HepG2 (cell line): ENCODE results near the gene EVA1A. TPM values are rescaled to one million over a fixed set of nuclear protein-coding genes. Genes with fewer than 3 reads are reported as not detected.
A peak's percentile ranks its signal among the peaks of the same experiment; 100 is the strongest.

ENCODE experiments used
- EZH2 ChIP-seq: conservative IDR thresholded peaks from 2 replicates; pipeline ENCODE4 v1.6.1; 2012; ENCODE audit warnings: mild to moderate bottlenecking, low read depth, low read length, moderate library complexity
- NR3C1 ChIP-seq: sonication (generic); formaldehyde crosslinking; IDR thresholded peaks from 2 replicates; pipeline ENCODE4 v1.4.0; 2020; ENCODE audit warnings: missing genetic modification reagents
- PRMT3 ChIP-seq: sonication (generic); formaldehyde crosslinking; IDR thresholded peaks from 2 replicates; pipeline ENCODE4 v1.8.1; 2022; ENCODE audit warnings: low read depth, mild to moderate bottlenecking, moderate library complexity, missing genetic modification reagents, borderline replicate concordance
- RERE ChIP-seq: IDR thresholded peaks from 2 replicates; pipeline ENCODE4 v1.6.1; 2016; ENCODE audit warnings: low read depth, missing genetic modification reagents, missing compliant biosample characterization
- SMAD9 ChIP-seq: sonication (generic); formaldehyde crosslinking; IDR thresholded peaks from 2 replicates; pipeline ENCODE4 v1.5.1; 2020; ENCODE audit warnings: mild to moderate bottlenecking, missing genetic modification reagents
- SOX5 ChIP-seq: IDR thresholded peaks from 2 replicates; pipeline ENCODE4 v1.6.1; 2016; ENCODE audit warnings: borderline replicate concordance
- TEAD2 ChIP-seq: sonication (generic); formaldehyde crosslinking; IDR thresholded peaks from 2 replicates; pipeline ENCODE4 v1.9.0; 2021; ENCODE audit warnings: missing genetic modification reagents
- TP53 ChIP-seq: sonication (generic); formaldehyde crosslinking; conservative IDR thresholded peaks from 2 replicates; pipeline ENCODE4 v1.4.0; 2020; ENCODE audit warnings: missing genetic modification reagents
- XBP1 ChIP-seq: sonication (generic); formaldehyde crosslinking; IDR thresholded peaks from 2 replicates; pipeline ENCODE4 v1.5.0; 2020; ENCODE audit warnings: missing genetic modification reagents
- ZNF10 ChIP-seq: sonication (generic); formaldehyde crosslinking; IDR thresholded peaks from 2 replicates; pipeline ENCODE4 v1.4.0; 2020; ENCODE audit warnings: mild to moderate bottlenecking, low read depth, missing genetic modification reagents, borderline replicate concordance
- ZNF121 ChIP-seq: sonication (generic); formaldehyde crosslinking; IDR thresholded peaks from 2 replicates; pipeline ENCODE4 v1.5.0; 2020; ENCODE audit warnings: mild to moderate bottlenecking, missing genetic modification reagents
- ZNF225 ChIP-seq: sonication (generic); formaldehyde crosslinking; IDR thresholded peaks from 2 replicates; pipeline ENCODE4 v1.4.0; 2020; ENCODE audit warnings: mild to moderate bottlenecking, missing genetic modification reagents
- ZNF263 ChIP-seq: sonication (generic); formaldehyde crosslinking; IDR thresholded peaks from 2 replicates; pipeline ENCODE4 v1.4.0; 2020; ENCODE audit warnings: missing genetic modification reagents
- ZNF614 ChIP-seq: IDR thresholded peaks from 2 replicates; pipeline ENCODE4 v1.6.1; 2018; ENCODE audit warnings: missing biosample characterization, missing genetic modification reagents, inconsistent platforms, borderline replicate concordance
- ZNF83 ChIP-seq: sonication (generic); formaldehyde crosslinking; IDR thresholded peaks from 2 replicates; pipeline ENCODE4 v1.4.0; 2020; ENCODE audit warnings: missing genetic modification reagents, mild to moderate bottlenecking, borderline replicate concordance
- polyA plus RNA-seq, 8 experiments: library from polyadenylated mRNA; depleted of rRNA in 3 of 8; stranded (reverse) in 7 of 8; unstranded in 1 of 8; fragments of >200 nt; fragmentation: Illumina TruSeq in 4 of 8; extraction: Trizol in 4 of 8; gene quantifications; 2 replicates each; pipeline versions ENCODE4 v1.2.1 to v1.2.3, GENCODE V29; 2011 to 2016; ENCODE audit warnings: low read depth in 4 of 8, missing spikeins in 1 of 8, mixed read lengths in 1 of 8; ENCODE audit not compliant: insufficient read depth in 1 of 8
- total RNA-seq, 5 experiments: library from RNA; depleted of rRNA; stranded (reverse); fragments of >200 nt; fragmentation: Illumina TruSeq; extraction: Trizol; gene quantifications; 2 replicates each; pipeline ENCODE4 v1.2.3, GENCODE V29; 2016; ENCODE audit warnings: low read depth in 1 of 5

The EVA1A gene
- total and polyA plus RNA-seq, 2 of the 13 experiments (the other 11 are each of a cell fraction or from before 2014, with no cell fraction given): 57.5 to 57.8 TPM

DNA sequence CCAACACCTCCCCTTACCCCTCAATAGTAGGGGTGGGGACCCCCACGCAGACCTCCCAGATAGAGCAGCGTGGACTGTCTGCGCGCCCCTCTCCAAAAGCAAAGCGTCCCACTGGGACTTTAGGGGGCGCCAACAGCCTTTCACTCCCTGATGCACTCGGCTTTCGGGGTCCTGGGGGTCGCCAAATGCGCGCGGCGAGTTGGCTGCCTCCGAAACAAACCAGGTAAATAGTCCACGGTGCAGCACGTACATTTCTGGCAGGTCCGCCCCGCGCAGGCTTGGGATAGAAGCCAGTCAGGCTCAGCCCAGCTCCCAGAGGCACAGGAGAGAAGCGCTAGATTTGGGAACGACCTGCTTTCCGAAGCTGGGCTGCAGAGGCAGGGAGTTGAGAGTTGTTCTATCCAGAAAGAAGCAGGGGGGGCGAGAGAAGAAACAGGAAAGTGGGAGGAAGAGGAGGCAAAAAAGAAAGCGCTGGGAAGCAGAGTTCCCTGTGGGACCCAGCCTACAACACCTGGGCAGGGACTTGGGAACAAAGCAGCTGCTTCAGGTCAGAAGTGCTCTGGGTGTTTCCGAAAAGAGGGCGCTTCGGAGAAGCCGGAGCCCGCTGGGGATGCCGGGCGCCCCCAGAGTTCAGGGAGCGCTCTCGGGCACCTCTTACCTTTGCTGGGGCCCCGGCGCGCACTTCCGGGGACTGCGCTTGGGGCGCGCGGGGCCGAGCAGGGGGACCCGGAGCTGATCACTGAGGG is 544 bp downstream of the EVA1A start (continued):
- TF ChIP-seq RERE (no peak), ZNF614 (CRISPR knock-in tag) (peak; percentile 38; the same call in 1 of the 2 replicates), NR3C1 (CRISPR knock-in tag) (no peak), XBP1 (CRISPR knock-in tag) (no peak), TP53 (CRISPR knock-in tag) (no peak), PRMT3 (CRISPR knock-in tag) (0 out of 2 replicates have a peak, but pooled peaks have one; percentile 54), ZNF10 (no peak), ZNF263 (CRISPR knock-in tag) (no peak), SOX5 (CRISPR knock-in tag) (no peak), ZNF121 (no peak), EZH2 (no peak), SMAD9 (CRISPR knock-in tag) (no peak), TEAD2 (CRISPR knock-in tag) (no peak), ZNF225 (CRISPR knock-in tag) (peak; percentile 76; the same call in 1 of the 2 replicates), ZNF83 (CRISPR knock-in tag) (no peak)
